GM18909 (cell line): ENCODE results near the gene MCM3AP.
"Not testable (repeated sequence)": the region's sequence is repeated elsewhere in the genome, so short reads cannot be mapped to it uniquely, and the experiment has no call there.

Experiments
- ATAC-seq: cut with Tn5 transposase; IDR thresholded peaks from one replicate; pipeline ENCODE4 v1.9.1; 2021; ENCODE audit warnings: mild to moderate bottlenecking; ENCODE audit not compliant: unreplicated experiment, poor library complexity

MCM3AP gene

GRCh38 chr21:46207006-46207919, 78.1 kb downstream of the MCM3AP start:
- no peak for ATAC-seq

- no peak for ATAC-seq
Observed at GRCh38 chr21:46206163-46207005, 79.0 kb downstream of the MCM3AP start.

GRCh38 chr21:46205766-46206162, 79.6 kb downstream of the MCM3AP start:
- ATAC-seq: no peak

GRCh38 chr21:46205166-46205565, 80.2 kb downstream of the MCM3AP start:
- ATAC-seq: no peak

- ATAC-seq: no peak
Observed at GRCh38 chr21:46203203-46203600, 82.2 kb downstream of the MCM3AP start.

GRCh38 chr21:46202592-46203202, 82.7 kb downstream of the MCM3AP start:
- no peak for ATAC-seq

- ATAC-seq: not testable (repeated sequence)
Observed at GRCh38 chr21:46200877-46201803, 84.3 kb downstream of the MCM3AP start.

- no peak for ATAC-seq
Observed at GRCh38 chr21:46199436-46200373, 85.7 kb downstream of the MCM3AP start.

GRCh38 chr21:46196733-46197132, 88.7 kb downstream of the MCM3AP start:
- ATAC-seq: no peak

GRCh38 chr21:46195595-46196195, 89.7 kb downstream of the MCM3AP start:
- no peak for ATAC-seq

- no peak for ATAC-seq
Observed at GRCh38 chr21:46194374-46195334, 90.8 kb downstream of the MCM3AP start.

- ATAC-seq: no peak
Observed at GRCh38 chr21:46193829-46194373, 91.5 kb downstream of the MCM3AP start.

GRCh38 chr21:46191686-46192575, 93.5 kb downstream of the MCM3AP start:
- no peak for ATAC-seq

- no peak for ATAC-seq
Observed at GRCh38 chr21:46191257-46191685, 94.1 kb downstream of the MCM3AP start.

GRCh38 chr21:46190491-46191131, 94.8 kb downstream of the MCM3AP start:
- no peak for ATAC-seq
